Astrocyte (in vitro differentiated cells and primary cell): ENCODE measurements around the gene DCDC1.

ENCODE experiments used
- EZH2 ChIP-seq: IDR thresholded peaks from 2 replicates; pipeline ENCODE4 v1.6.1; 2012; ENCODE audit warnings: mild to moderate bottlenecking, low read length, inconsistent platforms; ENCODE audit not compliant: insufficient read depth
- TF ChIP-seq, protein P1 (sequence below): IDR thresholded peaks from 2 replicates; pipeline ENCODE4 v1.5.1; 2011; ENCODE audit warnings: low read depth, mild to moderate bottlenecking, inconsistent platforms, low read length, moderate library complexity; ENCODE audit not compliant: insufficient read depth

DNA sequence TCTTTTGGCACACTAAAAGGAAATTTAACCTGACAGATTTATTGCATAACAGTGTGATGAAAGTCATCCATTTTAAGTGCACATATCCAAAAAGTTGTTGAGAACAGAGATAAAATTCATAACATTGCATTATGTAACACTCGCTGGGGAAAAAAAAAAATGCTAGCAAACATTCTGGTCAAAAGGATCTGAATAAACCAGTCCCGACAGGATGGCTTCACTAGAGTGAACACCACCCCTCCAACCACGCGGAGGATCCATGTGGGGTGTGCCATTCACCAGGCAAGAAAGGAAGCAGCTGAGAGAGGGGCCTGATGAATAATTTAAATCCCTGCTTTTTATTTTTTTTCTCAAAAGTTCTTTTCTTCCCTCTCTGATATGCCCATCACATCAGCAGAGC, 258.7 kb downstream of the DCDC1 start:
- TF ChIP-seq, protein P1, sequence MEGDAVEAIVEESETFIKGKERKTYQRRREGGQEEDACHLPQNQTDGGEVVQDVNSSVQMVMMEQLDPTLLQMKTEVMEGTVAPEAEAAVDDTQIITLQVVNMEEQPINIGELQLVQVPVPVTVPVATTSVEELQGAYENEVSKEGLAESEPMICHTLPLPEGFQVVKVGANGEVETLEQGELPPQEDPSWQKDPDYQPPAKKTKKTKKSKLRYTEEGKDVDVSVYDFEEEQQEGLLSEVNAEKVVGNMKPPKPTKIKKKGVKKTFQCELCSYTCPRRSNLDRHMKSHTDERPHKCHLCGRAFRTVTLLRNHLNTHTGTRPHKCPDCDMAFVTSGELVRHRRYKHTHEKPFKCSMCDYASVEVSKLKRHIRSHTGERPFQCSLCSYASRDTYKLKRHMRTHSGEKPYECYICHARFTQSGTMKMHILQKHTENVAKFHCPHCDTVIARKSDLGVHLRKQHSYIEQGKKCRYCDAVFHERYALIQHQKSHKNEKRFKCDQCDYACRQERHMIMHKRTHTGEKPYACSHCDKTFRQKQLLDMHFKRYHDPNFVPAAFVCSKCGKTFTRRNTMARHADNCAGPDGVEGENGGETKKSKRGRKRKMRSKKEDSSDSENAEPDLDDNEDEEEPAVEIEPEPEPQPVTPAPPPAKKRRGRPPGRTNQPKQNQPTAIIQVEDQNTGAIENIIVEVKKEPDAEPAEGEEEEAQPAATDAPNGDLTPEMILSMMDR: no peak
- TF ChIP-seq EZH2: no peak
